ENCODE measurements around the gene CYBB.

The CYBB gene

DNA sequence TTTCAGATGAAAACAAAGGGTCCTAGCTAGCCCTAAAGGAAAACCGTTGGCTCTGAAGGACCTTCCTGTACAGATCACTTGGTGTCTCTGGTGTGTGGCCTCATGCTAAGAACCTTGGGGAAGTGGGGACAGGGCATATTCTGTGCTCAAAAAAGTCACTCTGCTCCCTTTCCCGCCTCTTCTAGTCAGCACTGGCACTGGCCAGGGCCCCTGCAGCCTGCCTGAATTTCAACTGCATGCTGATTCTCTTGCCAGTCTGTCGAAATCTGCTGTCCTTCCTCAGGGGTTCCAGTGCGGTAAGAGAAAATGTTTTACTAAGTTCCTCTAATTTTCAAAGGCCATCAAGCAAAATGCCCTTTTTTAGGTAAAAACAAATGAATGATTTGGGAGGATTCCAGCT lies 3.4 kb downstream of the CYBB start:
- DNase-seq (ENCODE audit: extremely low read depth in 1 of 2, low read depth in 1 of 2): no peak

DNA sequence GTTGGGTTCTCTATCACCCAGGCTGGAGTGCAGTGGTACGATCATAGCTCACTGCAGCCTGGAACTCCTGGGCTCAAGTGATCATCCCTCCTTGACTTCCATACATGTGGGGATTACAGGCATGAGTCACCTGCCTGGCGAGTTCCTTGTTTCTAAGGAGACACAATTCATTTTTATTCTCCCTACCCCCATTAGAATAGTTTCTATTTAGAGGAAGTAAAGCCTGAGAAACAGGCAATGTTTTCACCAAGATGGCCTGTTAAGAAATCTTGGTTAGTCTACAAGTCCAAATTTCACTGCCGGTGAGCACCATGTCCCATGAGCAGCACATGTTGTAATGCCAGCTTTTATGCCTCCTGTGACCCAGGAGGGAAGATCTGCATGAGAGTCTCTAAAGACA lies 5.7 kb downstream of the CYBB start:
- DNase-seq (ENCODE audit: extremely low read depth in 1 of 2, low read depth in 1 of 2): no peak

DNA sequence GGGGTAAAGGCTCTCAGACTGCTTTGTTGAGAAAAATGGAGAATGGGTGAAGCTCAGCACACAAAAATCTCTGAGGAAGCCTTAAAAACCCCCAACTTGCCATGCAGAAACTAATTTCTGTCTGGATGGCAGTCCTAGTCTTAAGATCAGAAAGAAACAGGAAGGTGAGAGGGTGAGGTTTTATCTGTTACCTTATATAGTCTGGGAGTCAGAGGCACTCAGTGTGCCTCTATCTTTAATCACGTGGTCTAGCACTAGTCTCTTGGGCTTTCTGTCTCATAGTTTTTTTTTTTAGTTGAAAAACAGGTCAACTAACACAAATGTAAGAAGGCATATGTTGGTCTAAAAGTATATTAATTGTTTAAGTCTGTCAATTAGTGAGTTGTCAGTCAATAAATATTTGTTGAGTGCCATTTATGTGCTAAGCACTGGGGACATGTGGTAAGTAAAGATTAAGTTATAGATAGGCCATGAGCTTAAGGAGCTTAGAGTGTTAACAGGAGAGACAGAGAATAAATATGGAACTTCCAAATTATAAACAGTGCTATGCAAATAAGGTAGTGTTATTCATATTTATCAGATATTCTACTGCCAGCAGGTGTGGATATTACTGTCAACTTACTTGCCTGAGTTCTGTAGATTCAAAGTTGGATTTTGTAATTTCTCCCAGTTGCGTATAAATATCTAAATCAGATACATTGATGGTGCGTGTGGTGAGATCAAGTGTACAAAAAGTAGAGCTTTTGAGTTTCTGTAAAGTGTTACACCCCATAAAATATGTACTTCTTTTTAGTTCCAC lies 7.0 kb downstream of the CYBB start:
- no peak for DNase-seq (ENCODE audit: extremely low read depth in 1 of 2, low read depth in 1 of 2)

DNA sequence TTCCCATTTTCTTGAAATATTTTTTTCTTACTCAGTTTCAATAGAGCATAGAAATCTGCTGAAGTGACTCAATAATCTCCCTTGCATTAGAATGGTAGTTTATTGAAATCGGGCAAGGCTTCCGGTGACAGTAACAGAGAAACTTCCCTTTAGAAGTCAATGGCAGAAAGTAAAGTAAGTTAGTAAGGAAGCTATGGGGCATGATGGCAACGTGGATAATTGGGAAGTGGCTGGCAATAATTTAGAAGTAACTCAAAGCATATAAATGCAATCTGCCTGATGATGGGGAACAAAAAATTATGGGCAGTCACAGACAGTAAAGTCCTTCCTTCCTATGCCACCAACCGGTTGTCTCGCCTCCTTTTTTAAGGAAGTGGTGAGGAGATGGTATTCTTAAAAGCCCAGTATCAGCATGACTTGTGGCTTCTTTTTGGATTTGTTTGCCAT lies 7.6 kb downstream of the CYBB start:
- DNase-seq (ENCODE audit: extremely low read depth in 1 of 2, low read depth in 1 of 2): no peak

DNA sequence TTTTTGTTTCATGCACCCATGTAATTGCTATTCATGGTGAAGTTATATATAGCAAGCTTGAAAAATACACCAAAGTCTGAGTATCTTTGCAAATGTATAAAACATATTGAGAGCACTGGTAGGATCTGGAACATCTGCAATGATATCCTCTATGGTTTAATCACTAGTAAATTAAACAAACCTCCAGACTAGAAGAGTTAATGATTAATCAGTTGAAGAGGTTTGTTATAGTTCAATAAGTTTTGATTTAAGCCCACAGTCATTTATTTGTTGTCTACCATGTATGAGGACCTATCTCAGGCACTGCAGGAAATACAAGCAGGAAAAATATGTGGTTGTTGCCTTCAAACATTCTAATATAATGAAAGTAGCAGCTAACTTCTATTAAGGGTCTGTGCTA lies 16.5 kb downstream of the CYBB start:
- no peak for DNase-seq (ENCODE audit: extremely low read depth in 1 of 2, low read depth in 1 of 2)

DNA sequence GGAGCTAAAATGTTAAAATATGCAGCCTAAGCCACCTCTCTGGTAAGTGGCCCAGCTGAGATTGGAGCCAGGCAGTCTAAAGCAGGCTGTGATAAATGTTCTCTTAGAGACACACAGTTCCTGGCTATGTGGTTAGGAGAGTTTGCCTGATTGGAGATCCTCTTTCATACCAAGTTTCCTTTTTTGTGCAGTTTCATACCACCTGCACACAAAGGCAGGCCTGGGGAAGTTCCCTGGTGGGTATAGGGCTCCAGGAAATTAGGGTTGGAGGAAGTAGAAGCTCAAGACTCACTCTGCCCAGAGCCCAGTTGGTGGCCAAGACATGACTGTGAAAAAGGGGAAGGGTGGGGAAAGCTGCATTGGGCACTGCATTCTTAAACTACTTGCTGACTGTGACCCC lies 16.9 kb downstream of the CYBB start:
- DNase-seq (ENCODE audit: extremely low read depth in 1 of 2, low read depth in 1 of 2): no peak

DNA sequence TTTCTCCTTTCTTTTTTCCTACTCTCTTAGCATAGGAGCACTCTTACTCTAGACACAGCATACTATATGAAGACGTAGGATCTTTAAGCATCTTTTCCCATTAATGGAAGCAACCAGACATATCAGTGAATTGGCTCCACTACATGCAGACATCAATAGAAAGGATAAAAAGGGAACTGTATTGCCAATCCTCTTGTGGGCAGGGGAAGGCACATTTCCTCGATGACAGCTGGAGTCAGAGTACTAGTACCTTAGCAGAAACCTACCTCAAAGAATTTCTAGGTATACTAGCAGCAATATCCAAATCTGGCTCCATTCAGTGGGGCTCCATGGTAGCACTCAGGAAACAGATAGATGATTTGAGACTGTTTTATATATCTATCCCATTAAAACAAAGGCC lies 20.1 kb downstream of the CYBB start:
- DNase-seq (ENCODE audit: extremely low read depth in 1 of 2, low read depth in 1 of 2): no peak

DNA sequence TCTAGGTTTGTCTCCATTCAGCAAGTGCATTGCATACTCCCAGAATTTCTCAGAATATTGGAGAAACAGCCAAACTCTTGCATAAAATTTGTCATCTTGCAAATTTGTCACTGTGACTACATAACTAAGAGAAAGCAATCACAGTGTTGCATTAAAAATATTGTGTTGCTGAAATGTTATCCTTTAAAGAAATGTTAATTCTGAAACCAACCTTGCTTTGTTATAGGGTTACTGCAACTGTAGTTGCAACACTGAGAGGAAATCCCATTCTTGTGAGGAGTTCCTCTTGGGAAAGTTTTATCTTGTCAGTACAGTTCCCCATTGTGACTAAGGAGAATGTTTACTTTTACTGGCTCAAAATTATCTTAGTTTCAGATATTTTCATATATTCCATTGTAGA lies 20.9 kb downstream of the CYBB start:
- no peak for DNase-seq (ENCODE audit: extremely low read depth in 1 of 2, low read depth in 1 of 2)

DNA sequence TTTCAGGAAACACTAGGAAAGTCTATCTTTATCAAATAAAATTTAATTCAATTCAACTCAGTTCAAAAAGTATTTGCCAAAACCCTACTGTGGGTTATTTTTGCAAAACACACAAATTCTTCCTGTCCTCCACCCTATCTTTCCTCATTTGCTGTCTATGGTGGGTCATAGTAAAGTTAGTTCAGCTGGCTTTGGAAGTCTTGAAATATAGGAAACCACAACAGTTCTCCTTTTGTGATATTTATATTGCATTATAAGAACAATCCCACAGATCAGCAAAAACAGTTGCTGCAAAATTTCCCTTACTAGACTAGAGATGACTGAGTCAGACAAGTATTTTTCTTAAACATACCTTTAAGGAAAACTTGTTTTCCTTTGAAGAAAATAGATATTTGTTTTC lies 22.2 kb downstream of the CYBB start:
- DNase-seq (ENCODE audit: extremely low read depth in 1 of 2, low read depth in 1 of 2): no peak

DNA sequence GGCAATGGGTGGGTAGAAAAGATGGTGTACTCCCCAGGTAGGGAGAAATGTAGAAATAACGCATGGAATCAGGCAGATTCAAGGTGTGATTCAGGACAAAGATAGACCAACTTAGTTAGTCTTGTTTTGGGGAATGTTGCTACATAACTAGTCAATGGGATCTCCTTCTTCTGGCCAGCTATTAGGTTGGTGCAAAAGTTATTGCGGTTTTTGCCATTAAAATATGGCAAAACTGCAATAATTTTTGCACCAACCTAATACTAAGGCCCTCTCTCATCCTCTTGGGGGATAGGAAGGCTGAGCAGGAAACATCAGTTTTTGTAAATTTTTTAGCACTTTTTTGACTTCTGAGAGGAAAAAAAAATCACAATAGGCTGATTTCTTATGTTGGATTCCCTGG lies 23.2 kb downstream of the CYBB start:
- DNase-seq (ENCODE audit: extremely low read depth in 1 of 2, low read depth in 1 of 2): no peak

DNA sequence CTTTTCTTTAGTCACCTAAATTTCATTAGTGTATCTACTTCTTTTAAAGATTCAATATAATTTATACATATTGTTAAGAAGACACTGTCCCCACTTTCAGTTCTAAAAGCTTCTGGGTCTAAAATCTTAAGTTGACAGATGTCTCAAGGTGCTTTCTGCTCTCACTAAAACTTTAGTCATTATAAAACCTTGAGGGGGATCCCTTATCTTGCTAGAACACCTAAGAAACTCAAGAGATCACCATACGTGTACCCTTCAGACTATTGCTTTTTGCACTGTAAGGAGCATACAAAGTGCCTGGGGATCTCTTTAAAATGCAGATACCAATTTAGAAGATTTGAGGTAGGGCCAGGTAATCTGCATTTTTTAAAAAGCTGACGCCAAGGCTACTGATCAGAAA lies 30.1 kb downstream of the CYBB start:
- no peak for DNase-seq (ENCODE audit: extremely low read depth in 1 of 2, low read depth in 1 of 2)

DNA sequence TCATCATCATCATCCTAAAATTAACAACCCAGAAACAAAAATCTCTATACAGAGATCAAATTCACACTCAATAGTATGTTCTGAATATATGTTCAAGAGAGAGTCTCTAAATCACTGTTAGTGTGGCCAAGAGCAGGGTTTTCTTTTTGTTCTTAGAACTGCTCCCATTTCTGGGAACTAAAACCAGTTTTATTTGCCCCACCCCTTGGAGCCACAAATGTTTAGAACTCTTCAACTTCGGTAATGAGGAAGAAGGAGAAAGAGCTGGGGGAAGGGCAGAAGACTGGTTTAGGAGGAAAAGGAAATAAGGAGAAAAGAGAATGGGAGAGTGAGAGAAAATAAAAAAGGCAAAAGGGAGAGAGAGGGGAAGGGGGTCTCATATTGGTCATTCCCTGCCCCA lies 32.3 kb downstream of the CYBB start:
- DNase-seq (ENCODE audit: extremely low read depth in 1 of 2, low read depth in 1 of 2): no peak

DNA sequence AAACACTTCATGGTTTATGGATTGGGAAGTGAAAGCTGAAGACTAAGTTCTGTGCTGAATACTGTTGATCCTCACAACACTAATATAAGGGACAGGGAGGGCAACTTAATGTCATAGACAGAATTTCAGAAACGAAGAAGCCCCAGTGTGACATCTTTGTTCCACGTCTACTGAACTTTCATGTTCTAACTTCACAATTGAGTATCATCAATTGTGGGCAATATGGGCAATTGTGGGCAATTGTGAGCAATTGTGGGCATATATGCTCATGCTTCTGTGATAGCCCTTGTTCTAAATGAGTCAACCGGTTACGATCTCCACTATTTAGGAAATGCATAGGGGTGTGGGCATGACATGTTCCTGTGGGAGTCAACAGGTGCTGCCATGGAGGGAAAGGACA lies 33.7 kb downstream of the CYBB start:
- no peak for DNase-seq (ENCODE audit: extremely low read depth in 1 of 2, low read depth in 1 of 2)

DNA sequence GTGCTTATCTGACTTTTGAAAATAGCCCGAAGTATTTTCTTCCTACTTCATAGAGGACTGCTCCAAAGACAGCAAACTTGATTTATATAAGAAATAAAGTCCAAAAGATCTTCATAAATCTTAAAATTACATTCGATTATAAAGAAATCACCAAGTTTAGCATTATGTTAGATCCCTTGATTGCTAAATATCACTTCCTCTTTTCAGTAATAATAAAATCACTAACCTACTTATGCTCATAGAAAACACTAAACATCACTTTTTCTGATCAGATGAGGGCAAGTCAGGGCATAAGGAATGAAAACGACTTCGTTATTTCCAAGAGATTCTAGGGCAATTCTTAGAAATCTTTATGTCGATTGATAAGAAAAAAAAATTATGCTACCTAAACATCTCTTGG lies 35.5 kb downstream of the CYBB start:
- no peak for DNase-seq (ENCODE audit: extremely low read depth in 1 of 2, low read depth in 1 of 2)

DNA sequence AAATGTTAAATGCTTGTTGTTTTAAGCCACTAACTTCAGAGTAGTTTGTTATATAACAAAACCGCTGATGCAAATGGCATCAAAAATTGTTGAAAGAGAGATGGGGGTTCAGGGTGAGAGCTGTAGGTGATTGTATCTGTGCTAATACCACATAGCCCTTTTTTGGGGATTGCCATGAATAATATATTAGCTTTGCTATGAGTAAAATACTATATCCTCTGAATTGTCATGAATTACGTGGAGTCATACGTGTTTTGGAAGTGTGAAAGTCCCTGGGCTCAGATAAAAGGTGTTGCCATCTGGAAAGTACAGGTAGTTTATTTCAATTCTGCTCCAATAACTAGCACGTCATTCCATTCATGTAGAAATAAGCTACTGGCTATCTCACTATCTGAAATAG lies 36.9 kb downstream of the CYBB start:
- no peak for DNase-seq (ENCODE audit: extremely low read depth in 1 of 2, low read depth in 1 of 2)

DNA sequence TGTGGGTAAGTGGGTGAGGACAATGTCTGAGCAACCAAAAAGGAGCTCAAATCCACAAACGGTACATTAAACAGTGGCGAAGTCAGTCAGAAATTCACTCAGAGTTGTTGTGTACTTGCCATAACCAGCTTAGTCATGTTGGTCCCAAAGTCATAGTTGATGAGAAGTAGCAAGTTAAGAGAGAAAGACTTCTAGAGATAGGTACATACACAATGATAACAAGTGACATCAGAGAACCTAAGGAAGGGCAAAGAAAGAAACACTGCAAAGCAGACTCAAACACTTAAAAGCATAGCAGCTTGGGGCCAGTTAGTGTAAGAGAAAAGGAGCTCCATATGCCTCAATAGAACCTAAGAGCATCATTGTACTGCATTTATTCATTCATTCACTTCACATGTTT lies 37.3 kb downstream of the CYBB start:
- no peak for DNase-seq (ENCODE audit: extremely low read depth in 1 of 2, low read depth in 1 of 2)

DNA sequence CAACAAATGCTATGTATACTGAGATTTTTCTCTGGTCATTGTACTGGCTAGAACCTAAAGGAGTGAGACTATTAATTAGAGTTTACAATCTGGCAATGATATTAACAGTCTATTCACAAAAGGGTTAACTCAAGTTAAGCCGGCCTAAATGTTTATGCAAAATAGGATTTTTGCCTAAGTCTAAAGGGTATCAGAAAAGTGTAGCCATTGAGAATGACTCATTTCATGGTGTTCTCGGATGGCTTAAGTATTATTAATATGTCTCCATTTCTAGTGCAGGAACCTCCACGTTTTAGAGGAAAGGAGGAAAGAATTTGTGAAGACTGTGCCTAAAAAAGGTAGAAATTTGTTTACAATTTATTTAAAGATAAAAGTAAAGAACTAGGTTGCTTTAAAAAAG lies 37.7 kb downstream of the CYBB start:
- DNase-seq (ENCODE audit: extremely low read depth in 1 of 2, low read depth in 1 of 2): no peak

DNA sequence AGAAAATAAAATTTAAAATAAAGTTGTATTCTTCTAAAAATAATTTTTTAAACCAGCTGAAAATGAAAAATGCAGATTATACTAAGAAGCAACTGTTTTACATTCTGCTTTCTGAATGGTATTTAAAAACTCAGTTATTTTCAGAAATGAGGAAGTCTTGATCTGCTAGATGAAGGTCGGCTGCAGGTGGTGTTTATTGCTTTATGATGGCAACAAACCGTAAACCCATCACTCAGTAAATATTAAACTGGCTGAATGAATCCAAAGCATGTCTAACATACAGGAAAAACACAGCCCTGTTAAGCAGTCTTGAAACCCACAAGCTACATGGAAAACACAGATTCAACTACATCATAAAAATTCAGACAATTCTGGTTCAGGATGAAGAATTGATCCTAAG lies 38.2 kb downstream of the CYBB start:
- no peak for DNase-seq (ENCODE audit: extremely low read depth in 1 of 2, low read depth in 1 of 2)

DNA sequence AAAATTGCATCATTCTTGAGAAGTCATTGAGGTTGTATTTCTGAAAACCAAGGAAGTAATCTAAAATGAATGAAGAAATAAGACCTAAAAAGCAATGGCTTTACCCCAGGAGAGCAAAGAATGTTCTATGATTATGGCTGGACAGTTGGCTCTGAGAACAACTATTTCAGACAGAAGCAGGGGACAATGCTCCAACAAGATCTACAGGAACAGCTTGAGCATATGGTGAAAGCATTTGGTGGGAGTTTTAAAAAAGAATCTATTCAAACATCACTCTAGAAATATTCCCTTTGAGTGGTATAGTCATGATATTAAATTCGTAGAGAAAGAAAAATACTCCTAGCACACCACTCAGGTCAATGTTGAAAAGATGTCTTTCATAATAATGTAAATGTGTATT lies 40.8 kb downstream of the CYBB start:
- no peak for DNase-seq (ENCODE audit: extremely low read depth in 1 of 2, low read depth in 1 of 2)

DNA sequence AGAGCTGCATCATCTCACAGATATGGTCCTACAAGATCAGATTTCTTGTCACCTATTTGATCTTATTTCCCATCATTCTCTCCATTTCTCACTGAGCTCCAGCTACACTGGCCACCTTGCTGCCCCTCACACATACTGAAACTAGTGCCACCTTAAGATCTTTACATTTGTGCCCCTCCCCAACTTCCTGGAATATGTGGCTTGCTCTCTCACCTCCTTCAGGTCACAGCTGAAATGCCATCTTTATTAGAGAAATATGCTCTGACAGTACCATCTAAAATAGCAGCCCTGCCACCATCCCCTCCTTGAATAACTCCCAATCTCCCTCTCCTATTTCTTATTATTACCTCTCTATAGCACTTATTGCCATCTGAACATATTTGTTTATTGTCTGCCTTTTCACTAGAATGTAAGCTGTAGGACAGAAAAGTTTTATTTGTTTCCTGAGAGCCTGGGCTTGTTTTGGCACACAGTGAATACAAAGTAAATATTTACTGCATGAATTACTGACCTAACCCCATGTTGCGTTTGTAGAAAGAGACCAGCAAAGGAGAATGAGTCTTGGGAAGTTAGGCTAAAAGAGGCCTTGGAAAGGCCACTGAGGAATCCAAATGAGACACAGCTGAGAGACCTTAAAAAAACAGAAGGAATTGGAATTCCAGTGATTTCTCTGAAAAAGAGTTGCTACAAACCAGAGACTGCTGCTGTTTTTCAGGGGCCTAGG lies 44.8 kb downstream of the CYBB start:
- DNase-seq (ENCODE audit: extremely low read depth in 1 of 2, low read depth in 1 of 2): no peak

DNA sequence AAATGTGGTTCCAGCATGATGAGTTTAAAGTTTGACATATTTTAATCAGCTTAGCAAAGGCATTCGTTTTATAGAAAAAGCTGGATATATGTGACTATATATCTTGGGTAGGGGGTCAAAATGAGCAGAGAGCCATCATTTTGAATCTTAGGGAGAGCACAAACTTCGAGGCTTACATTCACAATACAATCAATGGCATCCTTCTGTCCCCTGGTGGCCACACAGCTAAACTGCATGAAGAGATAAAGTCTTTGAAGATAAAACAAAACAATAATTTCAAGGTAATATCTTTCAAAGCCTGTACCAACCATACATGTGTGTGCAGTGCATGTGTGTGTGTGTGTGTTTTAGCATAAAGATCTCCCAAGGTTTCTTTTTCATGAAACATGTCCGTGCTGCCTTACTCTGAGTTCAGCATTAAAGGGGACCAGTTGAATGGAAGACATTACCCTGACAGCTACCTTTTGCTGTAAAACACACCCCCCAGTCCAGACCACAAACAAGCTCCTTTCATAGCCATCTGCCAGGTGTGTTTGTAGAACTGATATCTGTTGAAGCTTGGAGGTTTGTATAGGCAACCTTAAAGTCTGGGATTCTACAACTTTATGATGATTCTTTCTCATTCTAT lies 45.5 kb downstream of the CYBB start:
- DNase-seq (ENCODE audit: extremely low read depth in 1 of 2, low read depth in 1 of 2): peak in 1 of 2 donors; percentile 11

DNA sequence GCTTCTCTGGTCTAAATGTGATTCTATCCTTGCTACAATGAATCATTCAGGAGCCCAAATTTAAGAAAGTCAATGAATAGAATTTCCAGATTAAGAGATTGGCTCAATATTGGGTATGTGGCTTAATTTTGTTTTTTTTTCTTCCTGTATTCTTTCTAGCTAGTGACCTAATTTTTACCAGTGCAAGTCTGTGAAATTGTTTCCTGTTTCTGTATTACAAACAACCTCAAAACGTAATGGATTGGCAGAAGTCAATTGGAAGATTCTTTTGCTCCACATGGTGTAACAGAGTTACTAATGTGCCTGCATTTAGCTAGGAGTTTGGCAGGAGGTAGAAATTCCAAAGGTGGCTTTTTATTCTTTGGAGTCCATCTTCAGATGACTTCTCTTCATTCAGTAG lies 49.9 kb downstream of the CYBB start:
- DNase-seq (ENCODE audit: extremely low read depth in 1 of 2, low read depth in 1 of 2): no peak
